ENCODE measurements around the gene PRR36. TPM values are rescaled to one million over a fixed set of nuclear protein-coding genes. Genes with fewer than 3 reads are reported as not detected.

PRR36 gene
- total RNA-seq, 1 experiment from 2014 or later: 21.9 TPM

DNA sequence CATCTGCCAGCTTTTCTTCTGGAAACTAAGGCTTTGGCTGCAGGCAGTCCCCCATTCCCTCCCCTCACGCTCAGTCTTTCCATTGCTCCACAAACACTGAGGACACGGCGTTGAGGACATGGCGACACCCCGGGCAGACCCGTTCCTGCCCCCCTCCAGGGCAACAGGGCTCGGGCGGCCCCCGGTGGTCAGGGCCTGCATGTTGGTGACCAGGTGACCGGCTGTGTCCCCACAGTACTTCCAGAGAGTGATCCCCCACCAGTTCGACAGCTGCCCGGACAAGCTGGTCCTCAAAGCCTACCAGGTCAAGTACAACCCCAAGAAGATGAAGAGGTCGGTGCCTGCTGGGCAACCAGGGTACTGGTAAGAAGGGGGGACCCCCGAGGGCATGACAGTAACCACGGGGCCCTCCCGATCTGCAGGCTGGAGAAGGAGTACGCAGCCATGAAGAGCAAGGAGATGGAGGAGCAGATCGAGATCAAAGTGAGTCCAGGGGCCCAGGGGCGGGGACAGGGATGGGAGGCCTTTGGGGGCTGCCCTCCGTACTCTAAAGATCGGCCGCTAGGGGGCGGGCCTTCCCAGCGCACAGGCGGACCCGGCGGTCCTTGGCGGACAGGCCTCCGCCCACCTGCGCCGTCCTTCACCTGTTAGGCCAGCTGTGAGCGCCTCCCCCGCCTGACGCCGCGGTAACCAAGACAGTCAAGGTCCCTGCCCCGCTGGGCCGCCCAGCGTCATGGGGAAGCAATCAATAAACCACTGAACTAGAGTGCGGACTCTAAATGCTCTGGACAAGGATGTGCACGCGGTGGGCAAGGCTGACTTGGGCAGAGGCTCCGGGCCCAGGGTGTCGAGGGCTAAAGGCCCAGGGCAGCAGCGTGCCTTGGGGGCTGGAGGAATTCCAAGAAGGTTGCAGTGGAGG lies 21.1 kb downstream of the PRR36 start (continued):
- TF ChIP-seq ZNF138 (CRISPR knock-in tag; conservative IDR thresholded peaks at IDR 0.05) (no peak), SP1 (CRISPR knock-in tag; conservative IDR thresholded peaks at IDR 0.05) (peak; percentile 72), GABPB1 (CRISPR knock-in tag; IDR thresholded peaks at IDR 0.05) (no peak; the same call in none of the 2 replicates), JAZF1 (CRISPR knock-in tag; IDR thresholded peaks at IDR 0.05) (no peak), SMAD3 (CRISPR knock-in tag; IDR thresholded peaks at IDR 0.05; ENCODE audit: borderline replicate concordance) (no peak), CBFB (CRISPR knock-in tag; IDR thresholded peaks at IDR 0.05; ENCODE audit: low read depth) (no peak), EMX1 (CRISPR knock-in tag; IDR thresholded peaks at IDR 0.05) (no peak), TEAD1 (CRISPR knock-in tag; IDR thresholded peaks at IDR 0.05) (0 out of 2 replicates have a peak, but pooled peaks have one; percentile 42)
- TF ChIP-seq, protein P1, sequence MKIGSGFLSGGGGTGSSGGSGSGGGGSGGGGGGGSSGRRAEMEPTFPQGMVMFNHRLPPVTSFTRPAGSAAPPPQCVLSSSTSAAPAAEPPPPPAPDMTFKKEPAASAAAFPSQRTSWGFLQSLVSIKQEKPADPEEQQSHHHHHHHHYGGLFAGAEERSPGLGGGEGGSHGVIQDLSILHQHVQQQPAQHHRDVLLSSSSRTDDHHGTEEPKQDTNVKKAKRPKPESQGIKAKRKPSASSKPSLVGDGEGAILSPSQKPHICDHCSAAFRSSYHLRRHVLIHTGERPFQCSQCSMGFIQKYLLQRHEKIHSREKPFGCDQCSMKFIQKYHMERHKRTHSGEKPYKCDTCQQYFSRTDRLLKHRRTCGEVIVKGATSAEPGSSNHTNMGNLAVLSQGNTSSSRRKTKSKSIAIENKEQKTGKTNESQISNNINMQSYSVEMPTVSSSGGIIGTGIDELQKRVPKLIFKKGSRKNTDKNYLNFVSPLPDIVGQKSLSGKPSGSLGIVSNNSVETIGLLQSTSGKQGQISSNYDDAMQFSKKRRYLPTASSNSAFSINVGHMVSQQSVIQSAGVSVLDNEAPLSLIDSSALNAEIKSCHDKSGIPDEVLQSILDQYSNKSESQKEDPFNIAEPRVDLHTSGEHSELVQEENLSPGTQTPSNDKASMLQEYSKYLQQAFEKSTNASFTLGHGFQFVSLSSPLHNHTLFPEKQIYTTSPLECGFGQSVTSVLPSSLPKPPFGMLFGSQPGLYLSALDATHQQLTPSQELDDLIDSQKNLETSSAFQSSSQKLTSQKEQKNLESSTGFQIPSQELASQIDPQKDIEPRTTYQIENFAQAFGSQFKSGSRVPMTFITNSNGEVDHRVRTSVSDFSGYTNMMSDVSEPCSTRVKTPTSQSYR (CRISPR knock-in tag; IDR thresholded peaks at IDR 0.05): no peak
- TF ChIP-seq, protein P2, sequence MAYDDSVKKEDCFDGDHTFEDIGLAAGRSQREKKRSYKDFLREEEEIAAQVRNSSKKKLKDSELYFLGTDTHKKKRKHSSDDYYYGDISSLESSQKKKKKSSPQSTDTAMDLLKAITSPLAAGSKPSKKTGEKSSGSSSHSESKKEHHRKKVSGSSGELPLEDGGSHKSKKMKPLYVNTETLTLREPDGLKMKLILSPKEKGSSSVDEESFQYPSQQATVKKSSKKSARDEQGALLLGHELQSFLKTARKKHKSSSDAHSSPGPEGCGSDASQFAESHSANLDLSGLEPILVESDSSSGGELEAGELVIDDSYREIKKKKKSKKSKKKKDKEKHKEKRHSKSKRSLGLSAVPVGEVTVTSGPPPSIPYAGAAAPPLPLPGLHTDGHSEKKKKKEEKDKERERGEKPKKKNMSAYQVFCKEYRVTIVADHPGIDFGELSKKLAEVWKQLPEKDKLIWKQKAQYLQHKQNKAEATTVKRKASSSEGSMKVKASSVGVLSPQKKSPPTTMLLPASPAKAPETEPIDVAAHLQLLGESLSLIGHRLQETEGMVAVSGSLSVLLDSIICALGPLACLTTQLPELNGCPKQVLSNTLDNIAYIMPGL (CRISPR knock-in tag; IDR thresholded peaks at IDR 0.05): peak; percentile 53; the same call in 1 of the 2 replicates
- TF ChIP-seq, protein P3, sequence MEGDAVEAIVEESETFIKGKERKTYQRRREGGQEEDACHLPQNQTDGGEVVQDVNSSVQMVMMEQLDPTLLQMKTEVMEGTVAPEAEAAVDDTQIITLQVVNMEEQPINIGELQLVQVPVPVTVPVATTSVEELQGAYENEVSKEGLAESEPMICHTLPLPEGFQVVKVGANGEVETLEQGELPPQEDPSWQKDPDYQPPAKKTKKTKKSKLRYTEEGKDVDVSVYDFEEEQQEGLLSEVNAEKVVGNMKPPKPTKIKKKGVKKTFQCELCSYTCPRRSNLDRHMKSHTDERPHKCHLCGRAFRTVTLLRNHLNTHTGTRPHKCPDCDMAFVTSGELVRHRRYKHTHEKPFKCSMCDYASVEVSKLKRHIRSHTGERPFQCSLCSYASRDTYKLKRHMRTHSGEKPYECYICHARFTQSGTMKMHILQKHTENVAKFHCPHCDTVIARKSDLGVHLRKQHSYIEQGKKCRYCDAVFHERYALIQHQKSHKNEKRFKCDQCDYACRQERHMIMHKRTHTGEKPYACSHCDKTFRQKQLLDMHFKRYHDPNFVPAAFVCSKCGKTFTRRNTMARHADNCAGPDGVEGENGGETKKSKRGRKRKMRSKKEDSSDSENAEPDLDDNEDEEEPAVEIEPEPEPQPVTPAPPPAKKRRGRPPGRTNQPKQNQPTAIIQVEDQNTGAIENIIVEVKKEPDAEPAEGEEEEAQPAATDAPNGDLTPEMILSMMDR (IDR thresholded peaks at IDR 0.05): peak; percentile 95
- TF ChIP-seq, protein P4, sequence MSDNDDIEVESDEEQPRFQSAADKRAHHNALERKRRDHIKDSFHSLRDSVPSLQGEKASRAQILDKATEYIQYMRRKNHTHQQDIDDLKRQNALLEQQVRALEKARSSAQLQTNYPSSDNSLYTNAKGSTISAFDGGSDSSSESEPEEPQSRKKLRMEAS (CRISPR knock-in tag; IDR thresholded peaks at IDR 0.05): peak; percentile 80
- TF ChIP-seq, protein P5, sequence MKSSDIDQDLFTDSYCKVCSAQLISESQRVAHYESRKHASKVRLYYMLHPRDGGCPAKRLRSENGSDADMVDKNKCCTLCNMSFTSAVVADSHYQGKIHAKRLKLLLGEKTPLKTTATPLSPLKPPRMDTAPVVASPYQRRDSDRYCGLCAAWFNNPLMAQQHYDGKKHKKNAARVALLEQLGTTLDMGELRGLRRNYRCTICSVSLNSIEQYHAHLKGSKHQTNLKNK (CRISPR knock-in tag; IDR thresholded peaks at IDR 0.05): no peak

DNA sequence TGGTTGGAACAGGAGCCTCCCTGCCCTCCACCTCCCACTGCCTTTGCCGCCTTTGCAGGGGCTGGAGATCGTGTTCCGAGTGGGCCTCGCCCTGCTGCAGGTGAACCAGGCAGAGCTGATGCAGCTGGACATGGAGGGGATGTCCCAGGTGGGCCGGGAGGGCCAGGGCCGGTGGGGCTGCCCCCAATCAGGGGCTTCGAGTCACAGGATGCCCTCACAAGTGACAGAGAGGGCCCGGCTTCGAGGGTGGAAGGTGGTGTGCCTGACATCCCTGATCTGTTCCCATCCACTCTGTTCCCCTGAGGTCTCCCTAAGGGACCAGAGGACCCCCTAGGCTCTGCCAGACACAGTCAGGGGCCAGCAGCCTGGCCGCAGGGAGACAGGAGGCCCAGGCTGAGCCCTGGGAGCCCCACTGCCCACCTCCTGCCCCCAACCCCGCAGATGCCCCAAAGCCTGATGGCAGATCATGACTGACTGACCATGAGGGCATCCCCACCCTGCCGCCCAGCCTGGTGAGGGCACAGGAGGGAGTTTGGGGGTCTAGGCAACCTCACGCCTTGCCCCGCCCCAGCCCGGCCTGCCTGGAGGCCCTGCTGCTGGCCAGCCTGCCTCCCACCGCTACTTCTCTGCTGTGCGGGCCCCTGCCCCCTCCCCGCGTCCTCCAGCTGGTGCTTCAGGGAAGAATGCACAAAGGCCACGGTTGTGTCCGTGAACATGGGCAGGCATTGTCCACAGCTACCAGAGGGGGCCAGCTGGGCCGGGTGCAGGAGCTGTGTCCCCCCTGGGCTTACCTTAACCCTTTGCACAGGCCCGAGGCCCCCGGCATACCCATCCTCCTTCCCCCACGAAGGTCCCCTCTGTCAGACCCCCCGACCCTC lies 22.3 kb downstream of the PRR36 start:
- ChIA-PET POLR2A (no interaction called here), CTCF (interaction anchor here (0.6 to 3.3 kb wide), 17 partner anchors 8 to 345 kb away, joined by 3 to 53 read pairs (median 7); partner anchors contain the start of genes CAMSAP3 and SNAPC2)
- Mint-ChIP-seq H3K36me3 (no peaks in the 10 kb centered on the region), H3K27me3 (ENCODE audit: low read depth) (peaks cover 30% of the 10 kb centered on the region), H3K27ac (no peak overlapping the region), H3K4me1 (peaks cover 6% of the 10 kb centered on the region; the same call in 1 of the 2 replicates), H3K4me3 (no peak overlapping the region), H3K9me3 (no peaks in the 10 kb centered on the region)
- DNase-seq (ENCODE audit: low spot score) (no peak), ATAC-seq (no peak)
- no peak for TF ChIP-seq PRRX2 (CRISPR knock-in tag; IDR thresholded peaks at IDR 0.05)
- no peak for TF ChIP-seq ZNF671 (CRISPR knock-in tag; IDR thresholded peaks at IDR 0.05)
- no peak for TF ChIP-seq NR3C1 (CRISPR knock-in tag; conservative IDR thresholded peaks at IDR 0.05; ENCODE audit: low read depth)
- TF ChIP-seq NFE2L1 (CRISPR knock-in tag; IDR thresholded peaks at IDR 0.05): no peak
- TF ChIP-seq, protein P6, sequence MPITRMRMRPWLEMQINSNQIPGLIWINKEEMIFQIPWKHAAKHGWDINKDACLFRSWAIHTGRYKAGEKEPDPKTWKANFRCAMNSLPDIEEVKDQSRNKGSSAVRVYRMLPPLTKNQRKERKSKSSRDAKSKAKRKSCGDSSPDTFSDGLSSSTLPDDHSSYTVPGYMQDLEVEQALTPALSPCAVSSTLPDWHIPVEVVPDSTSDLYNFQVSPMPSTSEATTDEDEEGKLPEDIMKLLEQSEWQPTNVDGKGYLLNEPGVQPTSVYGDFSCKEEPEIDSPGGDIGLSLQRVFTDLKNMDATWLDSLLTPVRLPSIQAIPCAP (CRISPR knock-in tag; IDR thresholded peaks at IDR 0.05): no peak
- TF ChIP-seq, protein P7, sequence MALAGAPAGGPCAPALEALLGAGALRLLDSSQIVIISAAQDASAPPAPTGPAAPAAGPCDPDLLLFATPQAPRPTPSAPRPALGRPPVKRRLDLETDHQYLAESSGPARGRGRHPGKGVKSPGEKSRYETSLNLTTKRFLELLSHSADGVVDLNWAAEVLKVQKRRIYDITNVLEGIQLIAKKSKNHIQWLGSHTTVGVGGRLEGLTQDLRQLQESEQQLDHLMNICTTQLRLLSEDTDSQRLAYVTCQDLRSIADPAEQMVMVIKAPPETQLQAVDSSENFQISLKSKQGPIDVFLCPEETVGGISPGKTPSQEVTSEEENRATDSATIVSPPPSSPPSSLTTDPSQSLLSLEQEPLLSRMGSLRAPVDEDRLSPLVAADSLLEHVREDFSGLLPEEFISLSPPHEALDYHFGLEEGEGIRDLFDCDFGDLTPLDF (CRISPR knock-in tag; IDR thresholded peaks at IDR 0.05): no peak
- no peak for TF ChIP-seq GTF2I (CRISPR knock-in tag; conservative IDR thresholded peaks at IDR 0.05)
- TF ChIP-seq, protein P8, sequence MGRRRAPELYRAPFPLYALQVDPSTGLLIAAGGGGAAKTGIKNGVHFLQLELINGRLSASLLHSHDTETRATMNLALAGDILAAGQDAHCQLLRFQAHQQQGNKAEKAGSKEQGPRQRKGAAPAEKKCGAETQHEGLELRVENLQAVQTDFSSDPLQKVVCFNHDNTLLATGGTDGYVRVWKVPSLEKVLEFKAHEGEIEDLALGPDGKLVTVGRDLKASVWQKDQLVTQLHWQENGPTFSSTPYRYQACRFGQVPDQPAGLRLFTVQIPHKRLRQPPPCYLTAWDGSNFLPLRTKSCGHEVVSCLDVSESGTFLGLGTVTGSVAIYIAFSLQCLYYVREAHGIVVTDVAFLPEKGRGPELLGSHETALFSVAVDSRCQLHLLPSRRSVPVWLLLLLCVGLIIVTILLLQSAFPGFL (CRISPR knock-in tag; IDR thresholded peaks at IDR 0.05; ENCODE audit: borderline replicate concordance): no peak
